OCI-LY3 (cell line): ENCODE results near the gene CSF2RB.

ENCODE experiments used
- H2AFZ ChIP-seq: fragments of 200-600, 300-600 bp; shearing (Covaris generic); 2 replicates; pipeline ENCODE4 v1.6.0; 2014; ENCODE audit warnings: antibody characterized with exemption, low read depth, low read length
- H3K27ac ChIP-seq: fragments of 200-600, 300-600 bp; sonication (generic); 2 replicates; pipeline ENCODE4 v1.5.1; 2014; ENCODE audit warnings: mild to moderate bottlenecking, low read length, moderate library complexity, mixed read lengths
- H3K27me3 ChIP-seq: fragments of 200-600, 300-600 bp; sonication (generic); 2 replicates; pipeline ENCODE4 v1.6.1; 2014; ENCODE audit warnings: low read depth, low read length, mixed read lengths
- H3K36me3 ChIP-seq: fragments of 200-600, 300-600 bp; sonication (generic); replicated peaks from 2 replicates; pipeline ENCODE3; 2014; ENCODE audit warnings: low read depth, low read length, mixed read lengths
- H3K4me1 ChIP-seq: fragments of 300-600, 200-600 bp; sonication (generic); 2 replicates; pipeline ENCODE4 v1.6.1; 2014; ENCODE audit warnings: low read length, mixed read lengths
- H3K4me2 ChIP-seq: fragments of 200-600, 300-600 bp; sonication (generic); 2 replicates; pipeline ENCODE4 v1.6.1; 2014; ENCODE audit warnings: low read length, mixed read lengths
- H3K4me3 ChIP-seq: fragments of 300-600, 200-600 bp; sonication (generic); 2 replicates; pipeline ENCODE4 v1.5.1; 2014; ENCODE audit warnings: antibody characterized with exemption, mild to moderate bottlenecking, low read length, moderate library complexity
- H3K79me2 ChIP-seq: fragments of 300-600, 200-600 bp; shearing (Covaris generic); 2 replicates; pipeline ENCODE4 v1.6.1; 2014; ENCODE audit warnings: mild to moderate bottlenecking, low read length, mixed read lengths
- H3K9ac ChIP-seq: fragments of 300-600, 200-600 bp; shearing (Covaris generic); 2 replicates; pipeline ENCODE4 v1.6.0; 2014; ENCODE audit warnings: mild to moderate bottlenecking, low read length, moderate library complexity
- H3K9me3 ChIP-seq: fragments of 200-600, 300-600 bp; shearing (Covaris generic); 2 replicates; pipeline ENCODE4 v1.6.1; 2014; ENCODE audit warnings: low read length, mixed read lengths; ENCODE audit not compliant: insufficient read depth
- H4K20me1 ChIP-seq: fragments of 200-600, 300-600 bp; sonication (generic); 2 replicates; pipeline ENCODE4 v1.6.1; 2016; ENCODE audit warnings: low read length, mixed read lengths; ENCODE audit not compliant: insufficient read depth
- CTCF ChIP-seq: fragments of 200-600, 300-600 bp; sonication (generic); IDR thresholded peaks from 2 replicates; pipeline ENCODE4 v1.5.1; 2014; ENCODE audit warnings: antibody characterized with exemption, low read length, low read depth
- EZH2phosphoT487 ChIP-seq: fragments of 200-600 bp; shearing (Covaris generic); IDR thresholded peaks from 2 replicates; pipeline ENCODE4 v1.6.1; 2018; ENCODE audit warnings: antibody characterized with exemption, mixed run types, low read depth

CSF2RB gene

GRCh38 chr22:36937319-36938027 is 24.0 kb downstream of the CSF2RB start:
- peaks cover 28% of the 10 kb centered on the region for H3K4me1 ChIP-seq
- no peak overlapping the region for H3K9ac ChIP-seq
- peaks cover 55% of the 10 kb centered on the region for H3K36me3 ChIP-seq
- H3K27me3 ChIP-seq, result no peaks in the 10 kb centered on the region
- no peak overlapping the region for H2AFZ ChIP-seq
- H3K4me2 ChIP-seq, result no peak overlapping the region
- H3K27ac ChIP-seq, result no peak overlapping the region
- TF ChIP-seq CTCF, result no peak
- no peak for TF ChIP-seq EZH2phosphoT487
- no peaks in the 10 kb centered on the region for H3K9me3 ChIP-seq
- H4K20me1 ChIP-seq, result 0 out of 2 replicates have a peak, but pooled peaks cover 8% of the 10 kb centered on the region
- no peaks in the 10 kb centered on the region for H3K79me2 ChIP-seq
- no peak overlapping the region for H3K4me3 ChIP-seq

- 0 out of 2 replicates have a peak, but pooled peaks cover 8% of the 10 kb centered on the region for H4K20me1 ChIP-seq
- H3K4me1 ChIP-seq, result peaks cover 34% of the 10 kb centered on the region
- H3K27ac ChIP-seq, result no peak overlapping the region
- no peak overlapping the region for H3K4me2 ChIP-seq
- peaks cover 50% of the 10 kb centered on the region for H3K36me3 ChIP-seq
- no peak overlapping the region for H3K4me3 ChIP-seq
- H2AFZ ChIP-seq, result no peak overlapping the region
- no peak overlapping the region for H3K9ac ChIP-seq
- H3K27me3 ChIP-seq, result no peaks in the 10 kb centered on the region
- no peaks in the 10 kb centered on the region for H3K79me2 ChIP-seq
- TF ChIP-seq EZH2phosphoT487 (no peak), CTCF (no peak)
- no peaks in the 10 kb centered on the region for H3K9me3 ChIP-seq
These were observed 24.6 kb downstream of the CSF2RB start for GRCh38 chr22:36938028-36938425.

GRCh38 chr22:36938886-36939285 is 25.5 kb downstream of the CSF2RB start:
- Histone ChIP-seq H3K9me3 (no peaks in the 10 kb centered on the region), H3K36me3 (peaks cover 41% of the 10 kb centered on the region), H2AFZ (no peak overlapping the region), H3K27me3 (no peaks in the 10 kb centered on the region), H3K4me1 (peaks cover 36% of the 10 kb centered on the region), H3K27ac (no peak overlapping the region), H3K9ac (no peak overlapping the region), H3K4me2 (no peak overlapping the region), H3K4me3 (no peak overlapping the region), H4K20me1 (0 out of 2 replicates have a peak, but pooled peaks cover 8% of the 10 kb centered on the region), H3K79me2 (no peaks in the 10 kb centered on the region)
- TF ChIP-seq EZH2phosphoT487 (no peak), CTCF (no peak)

- Histone ChIP-seq H4K20me1 (no peaks in the 10 kb centered on the region), H3K4me2 (peak overlapping the region; percentile 62), H3K4me1 (peaks cover 36% of the 10 kb centered on the region), H2AFZ (no peak overlapping the region), H3K9ac (peak overlapping the region; percentile 54; the same call in 1 of the 2 replicates), H3K9me3 (no peaks in the 10 kb centered on the region), H3K27ac (peak overlapping the region; percentile 81), H3K4me3 (peak overlapping the region; percentile 52), H3K27me3 (no peaks in the 10 kb centered on the region), H3K36me3 (peaks cover 23% of the 10 kb centered on the region), H3K79me2 (no peaks in the 10 kb centered on the region)
- TF ChIP-seq CTCF, result no peak
- TF ChIP-seq EZH2phosphoT487, result no peak
These were observed 27.2 kb downstream of the CSF2RB start for GRCh38 chr22:36940676-36941075.
